Stimulated activated CD4-positive, alpha-beta T cell treated with anti-CD3 and anti-CD28 coated beads, Interleukin-12 subunit alpha, Interleukin-12 subunit beta, amount 100 ng/mL, for 48 hours (primary cell): ENCODE measurements around the gene TGFB1I1.
"Not testable (repeated sequence)": the region's sequence is repeated elsewhere in the genome, so short reads cannot be mapped to it uniquely, and the experiment has no call there.

Source experiments
- DNase-seq, 3 donors: peaks; one replicate each; pipeline ENCODE4 v3.0.0-alpha.2; 2020; ENCODE audit warnings: low read depth in 2 of 3, low spot score in 1 of 3

TGFB1I1 gene

DNA sequence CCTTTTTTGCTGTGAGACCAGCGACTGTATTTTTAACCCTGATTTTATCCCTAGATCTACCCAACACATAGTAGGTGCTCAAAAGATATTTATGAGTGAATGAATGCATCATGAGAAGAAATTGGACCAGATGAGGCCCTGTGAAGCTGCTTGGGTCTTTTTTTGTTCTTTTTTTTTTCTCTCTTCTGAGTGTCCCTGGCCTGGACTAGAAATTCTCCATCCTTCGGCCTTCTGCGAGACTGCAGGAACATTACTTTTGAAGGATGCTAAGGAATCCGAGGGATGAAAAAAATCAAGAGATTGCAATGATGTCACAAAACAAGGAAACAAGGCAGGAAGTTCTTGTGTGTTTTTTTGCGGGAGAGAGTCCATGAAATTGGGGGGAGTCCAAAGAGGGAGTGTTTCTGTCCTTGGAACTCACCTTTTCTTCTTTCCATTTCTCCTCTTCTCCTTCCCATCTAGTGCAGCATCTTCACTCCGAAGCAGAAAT, 36.8 kb downstream of the TGFB1I1 start:
- DNase-seq = no peak

DNA sequence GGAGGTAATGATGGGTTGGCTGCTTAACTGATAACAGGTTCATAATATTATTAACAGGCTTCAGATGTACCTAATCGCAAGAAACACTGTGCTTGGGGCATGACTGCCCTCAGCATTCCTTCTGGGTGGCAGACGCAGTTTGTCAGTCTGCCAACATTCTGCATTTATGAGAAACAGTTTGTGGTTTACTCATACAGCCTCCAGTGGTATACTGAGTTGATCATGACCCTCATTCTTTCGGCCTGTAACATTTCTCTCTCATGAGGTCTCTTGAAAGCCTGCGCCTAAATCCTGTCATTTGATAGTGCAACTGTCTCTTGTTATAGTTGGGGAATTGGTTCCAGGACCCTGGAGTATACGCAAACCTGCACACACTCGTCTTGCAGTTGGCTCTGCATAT, 41.2 kb downstream of the TGFB1I1 start:
- no peak for DNase-seq

DNA sequence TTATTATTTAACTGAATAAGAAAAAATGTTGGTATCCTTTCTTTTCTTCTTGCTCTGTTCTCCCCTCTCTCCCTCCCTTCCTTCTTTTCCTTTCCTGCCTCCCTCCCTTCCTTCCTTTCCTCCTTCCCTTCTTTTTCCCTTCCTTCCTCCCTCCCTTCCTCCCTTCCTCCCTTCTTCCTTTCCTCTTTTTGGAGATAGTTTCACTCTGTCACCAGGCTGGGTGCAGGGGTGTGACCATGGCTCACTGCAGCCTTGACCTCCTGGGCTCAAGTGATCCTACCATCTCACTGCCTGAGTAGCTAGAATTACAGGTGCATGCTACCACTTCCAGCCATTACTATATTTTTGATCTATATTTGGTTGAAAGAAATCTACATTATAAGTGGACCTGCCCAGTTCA, 41.9 kb downstream of the TGFB1I1 start:
- DNase-seq = no peak

DNA sequence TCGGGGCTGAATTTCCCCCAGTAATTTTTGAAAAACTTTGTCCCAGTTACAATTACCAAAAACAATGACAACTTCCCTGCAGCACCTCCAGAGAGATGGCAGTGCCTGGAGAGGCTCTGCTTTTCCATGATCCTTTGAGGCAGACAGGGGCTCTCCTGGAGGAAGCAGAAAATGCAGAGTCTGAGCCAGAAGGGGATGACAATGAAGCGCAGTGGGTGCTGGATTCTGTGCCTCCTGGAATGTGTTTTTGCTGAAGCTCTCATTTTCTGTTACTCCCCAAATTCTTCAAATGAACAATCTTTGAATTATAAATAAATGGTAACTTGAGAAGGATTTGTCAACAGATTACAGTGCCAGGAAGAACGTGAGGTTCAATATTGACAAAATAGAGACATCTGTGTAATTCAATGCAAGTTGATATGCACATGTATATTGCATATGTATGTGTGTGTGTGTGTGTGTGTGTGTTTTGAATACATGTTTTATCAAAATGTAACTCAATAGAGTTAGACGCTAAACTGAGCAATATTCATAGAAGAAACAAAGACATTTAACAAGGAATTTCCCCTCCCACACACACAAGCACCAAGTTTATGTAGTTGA, 45.9 kb downstream of the TGFB1I1 start:
- no peak for DNase-seq

DNA sequence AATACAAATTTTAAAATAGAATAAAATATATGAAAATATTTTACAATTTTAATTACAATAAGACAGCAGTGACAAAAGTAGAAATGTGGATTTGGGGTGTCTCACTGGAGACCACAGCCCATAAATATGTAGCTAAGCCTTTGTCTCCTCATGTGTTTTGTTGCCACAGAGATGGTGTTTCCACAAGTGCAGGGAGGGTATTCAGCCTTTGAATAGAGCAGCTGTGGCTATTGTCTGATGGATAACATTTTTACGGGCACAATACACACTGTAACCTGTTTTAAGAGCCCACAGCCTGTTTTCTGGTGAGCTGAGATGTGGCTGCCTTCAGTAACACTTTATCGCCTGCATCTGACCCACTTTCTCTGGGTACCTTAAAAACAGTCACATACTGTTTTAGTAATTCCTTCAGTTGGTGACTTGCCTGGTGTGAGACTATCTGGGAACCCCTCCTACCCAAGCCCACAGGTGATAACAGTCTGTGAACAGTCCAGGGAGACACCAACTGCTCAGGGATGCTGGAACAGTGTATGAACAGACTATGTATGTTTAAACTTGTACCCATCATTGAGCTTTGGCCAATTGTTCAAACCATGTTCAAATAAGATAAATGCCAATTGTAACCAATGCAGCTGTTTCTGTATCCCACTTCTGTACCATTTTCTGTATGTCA, 47.9 kb downstream of the TGFB1I1 start:
- DNase-seq = no peak

DNA sequence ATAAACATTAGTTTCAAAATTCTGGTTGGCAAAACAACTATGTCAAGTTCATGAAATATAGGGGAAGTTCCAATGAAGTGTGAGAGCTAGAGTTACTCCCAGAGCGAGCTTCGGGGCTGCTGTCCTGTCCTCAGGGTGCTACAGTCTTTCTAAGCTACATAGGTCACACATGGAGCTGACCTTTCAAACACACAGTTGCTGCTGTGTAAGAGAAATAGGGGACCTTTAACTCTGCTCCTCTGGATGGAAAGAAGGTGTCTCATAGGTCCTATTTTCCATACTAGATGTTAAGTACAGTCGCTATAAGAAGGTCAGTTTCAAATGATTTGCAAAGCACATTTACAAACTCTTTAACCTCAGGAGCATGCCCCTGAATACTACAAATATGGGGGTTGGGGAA, 49.4 kb downstream of the TGFB1I1 start:
- no peak for DNase-seq

DNA sequence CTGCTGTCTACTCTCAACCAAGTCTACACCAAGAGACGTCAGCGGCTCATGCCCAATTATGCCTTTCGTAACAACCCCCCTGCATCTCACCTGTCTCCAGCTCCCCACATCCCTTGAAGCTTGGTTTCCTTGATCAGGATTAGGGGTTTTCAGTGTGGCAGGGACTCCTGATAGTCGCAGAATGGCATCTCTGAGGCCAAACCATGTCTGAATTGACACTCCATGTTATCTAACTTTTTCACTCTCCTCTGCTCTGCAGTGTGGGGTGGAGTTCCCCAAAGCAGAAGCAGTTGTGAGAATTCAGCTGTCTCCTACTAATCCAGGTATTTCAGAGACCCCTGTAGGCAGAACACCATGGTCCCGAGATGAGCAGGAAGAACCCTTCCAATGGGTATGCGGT, 50.1 kb downstream of the TGFB1I1 start:
- DNase-seq = no peak

DNA sequence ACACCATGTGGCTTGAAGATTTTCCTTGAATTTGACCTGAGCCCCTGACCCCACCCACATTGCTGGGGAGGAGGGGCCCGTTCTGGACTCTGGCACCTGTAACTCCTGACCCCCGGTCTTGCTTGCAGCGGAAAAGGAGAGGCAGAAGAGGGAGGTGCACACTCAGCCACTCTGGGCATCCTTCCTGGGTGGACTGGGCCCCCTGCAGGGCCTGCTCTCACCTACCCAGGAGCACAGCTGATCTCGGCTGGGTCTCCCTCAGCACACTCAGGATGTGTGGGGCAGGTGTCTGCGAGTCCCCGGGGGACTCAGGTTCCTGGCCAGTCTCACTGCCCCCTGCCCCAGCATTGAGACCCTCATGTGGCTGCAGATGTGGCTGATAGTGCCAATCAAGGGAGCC, 51.8 kb downstream of the TGFB1I1 start:
- not testable (repeated sequence) for DNase-seq

DNA sequence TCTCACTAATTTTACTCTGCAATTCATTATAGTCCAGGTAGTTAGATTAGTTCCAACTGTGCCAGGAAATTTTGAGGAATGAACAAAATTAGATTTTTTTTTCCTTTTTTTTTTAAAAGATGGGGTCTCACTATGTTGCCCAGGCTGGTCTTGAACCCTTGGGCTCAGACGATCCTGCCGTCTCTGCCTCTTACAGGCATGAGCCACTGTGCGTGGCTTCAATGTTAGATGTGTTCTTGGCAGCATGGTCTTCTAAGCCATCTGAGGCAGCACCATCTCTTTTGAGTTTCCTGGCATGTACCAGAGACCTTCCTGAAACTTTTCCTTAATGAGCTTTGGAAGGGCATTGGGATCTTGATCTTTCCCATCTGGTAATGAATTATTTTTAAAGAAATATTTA, 53.2 kb downstream of the TGFB1I1 start:
- no peak for DNase-seq
